ENCODE data around the gene ELMO1. TPM values are rescaled to one million over a fixed set of nuclear protein-coding genes. Genes with fewer than 3 reads are reported as not detected.

ELMO1 gene
- total RNA-seq, 4 donors from 2014 or later = 58.7 to 293 (median 81.0) TPM

DNA sequence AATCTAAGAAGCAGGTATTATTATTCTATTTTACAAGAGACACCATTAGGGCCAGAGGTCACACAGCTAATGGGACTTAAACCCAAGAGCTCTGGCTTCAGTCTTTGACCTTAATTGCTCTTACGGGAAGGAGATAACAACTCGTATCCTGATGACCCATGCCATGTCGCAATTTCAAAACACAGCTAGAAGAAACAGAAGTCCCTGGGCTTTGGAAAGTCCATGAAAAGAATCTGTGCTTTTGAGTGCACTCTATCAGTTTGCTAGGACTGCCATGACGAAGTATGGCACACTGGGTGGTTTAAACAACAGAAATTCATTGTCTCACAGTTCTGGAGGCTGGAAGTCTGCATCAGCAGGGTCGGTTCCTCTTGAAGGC lies 476.5 kb downstream of the ELMO1 start:
- no peak for ATAC-seq (ENCODE audit: low FRiP score)

DNA sequence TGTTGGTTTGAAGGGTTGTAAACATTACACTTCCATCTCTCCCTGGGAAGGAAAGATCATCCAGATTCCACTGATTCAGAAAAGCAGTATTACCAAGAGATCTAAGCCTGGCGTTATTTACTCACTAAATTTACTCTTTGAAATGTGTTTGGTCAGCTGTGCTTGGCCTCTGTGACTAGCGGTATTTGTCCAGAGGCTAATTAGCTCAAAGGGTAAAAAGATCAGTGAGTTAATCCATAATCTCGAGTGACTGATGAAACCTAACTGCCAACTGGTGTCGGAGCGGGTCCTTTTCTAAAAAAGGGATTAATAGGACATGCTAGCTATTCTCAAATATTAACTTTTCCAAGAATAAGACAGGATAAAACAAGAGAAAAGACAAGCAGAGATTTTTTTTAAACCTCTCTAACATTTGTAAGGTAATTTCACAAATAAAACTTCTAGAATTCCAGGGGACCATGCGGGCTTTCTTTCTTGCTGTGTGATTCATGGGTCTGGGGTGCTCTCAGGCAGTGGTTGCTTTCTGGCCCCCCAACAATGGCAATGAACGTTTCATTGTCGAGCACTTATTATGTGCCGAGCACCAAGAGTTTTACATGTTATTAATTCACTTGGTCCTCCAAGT lies 477.0 kb downstream of the ELMO1 start:
- ATAC-seq (ENCODE audit: low FRiP score) (no peak), DNase-seq (ENCODE audit: low spot score) (no peak)
- TF ChIP-seq, protein P1, sequence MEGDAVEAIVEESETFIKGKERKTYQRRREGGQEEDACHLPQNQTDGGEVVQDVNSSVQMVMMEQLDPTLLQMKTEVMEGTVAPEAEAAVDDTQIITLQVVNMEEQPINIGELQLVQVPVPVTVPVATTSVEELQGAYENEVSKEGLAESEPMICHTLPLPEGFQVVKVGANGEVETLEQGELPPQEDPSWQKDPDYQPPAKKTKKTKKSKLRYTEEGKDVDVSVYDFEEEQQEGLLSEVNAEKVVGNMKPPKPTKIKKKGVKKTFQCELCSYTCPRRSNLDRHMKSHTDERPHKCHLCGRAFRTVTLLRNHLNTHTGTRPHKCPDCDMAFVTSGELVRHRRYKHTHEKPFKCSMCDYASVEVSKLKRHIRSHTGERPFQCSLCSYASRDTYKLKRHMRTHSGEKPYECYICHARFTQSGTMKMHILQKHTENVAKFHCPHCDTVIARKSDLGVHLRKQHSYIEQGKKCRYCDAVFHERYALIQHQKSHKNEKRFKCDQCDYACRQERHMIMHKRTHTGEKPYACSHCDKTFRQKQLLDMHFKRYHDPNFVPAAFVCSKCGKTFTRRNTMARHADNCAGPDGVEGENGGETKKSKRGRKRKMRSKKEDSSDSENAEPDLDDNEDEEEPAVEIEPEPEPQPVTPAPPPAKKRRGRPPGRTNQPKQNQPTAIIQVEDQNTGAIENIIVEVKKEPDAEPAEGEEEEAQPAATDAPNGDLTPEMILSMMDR (IDR thresholded peaks at IDR 0.05) = no peak

More for the DNA sequence above, 476.5 kb downstream of the ELMO1 start:
- no peak for DNase-seq (ENCODE audit: low spot score)
- TF ChIP-seq, protein P1 (IDR thresholded peaks at IDR 0.05) = no peak

DNA sequence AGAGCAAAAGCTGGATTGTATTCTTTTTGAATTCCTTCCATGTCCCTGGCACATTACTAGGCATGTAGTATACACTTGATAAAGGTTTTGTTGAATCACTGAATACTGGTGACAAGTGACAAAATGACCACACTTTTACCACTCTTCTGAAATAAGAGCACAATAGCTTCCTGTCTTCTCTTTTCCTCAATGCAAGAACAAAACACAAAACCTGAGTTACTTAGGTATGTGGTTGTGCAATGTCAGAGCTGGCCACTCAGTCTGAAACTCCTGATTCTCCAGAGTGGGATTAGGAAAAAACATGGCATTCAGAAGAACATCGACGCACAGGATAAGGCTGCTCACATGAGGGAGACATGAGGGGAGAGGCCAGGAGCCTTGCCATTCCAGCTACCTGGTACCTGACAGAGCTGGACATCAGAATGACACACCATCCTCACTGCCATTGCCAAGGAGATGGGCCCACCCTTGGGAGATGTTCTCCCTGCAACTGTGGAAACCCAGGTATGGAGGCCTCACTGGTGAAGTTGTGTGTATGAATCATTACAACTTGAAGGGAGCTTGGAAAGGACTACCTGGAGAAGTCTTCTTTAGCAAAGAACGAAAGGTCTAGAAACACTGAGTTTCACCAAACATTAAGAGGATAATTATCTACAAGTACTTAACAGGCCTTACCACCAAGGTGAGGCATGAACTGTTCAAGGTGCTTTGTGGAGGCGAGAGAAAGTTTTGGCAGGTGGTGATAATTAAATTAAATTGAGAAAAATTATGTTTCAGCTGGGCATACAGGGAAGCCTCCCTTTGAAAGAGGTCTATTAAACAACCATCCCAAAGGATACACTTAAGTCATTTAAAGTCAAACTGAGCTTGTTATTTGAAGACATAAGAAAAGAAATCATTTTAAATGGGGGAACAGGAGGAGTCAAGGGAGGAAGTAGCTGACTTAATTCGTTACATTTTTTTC lies 477.8 kb downstream of the ELMO1 start:
- no peak for ATAC-seq (ENCODE audit: low FRiP score)
- no peak for DNase-seq (ENCODE audit: low spot score)
- TF ChIP-seq, protein P1 (IDR thresholded peaks at IDR 0.05) = no peak

DNA sequence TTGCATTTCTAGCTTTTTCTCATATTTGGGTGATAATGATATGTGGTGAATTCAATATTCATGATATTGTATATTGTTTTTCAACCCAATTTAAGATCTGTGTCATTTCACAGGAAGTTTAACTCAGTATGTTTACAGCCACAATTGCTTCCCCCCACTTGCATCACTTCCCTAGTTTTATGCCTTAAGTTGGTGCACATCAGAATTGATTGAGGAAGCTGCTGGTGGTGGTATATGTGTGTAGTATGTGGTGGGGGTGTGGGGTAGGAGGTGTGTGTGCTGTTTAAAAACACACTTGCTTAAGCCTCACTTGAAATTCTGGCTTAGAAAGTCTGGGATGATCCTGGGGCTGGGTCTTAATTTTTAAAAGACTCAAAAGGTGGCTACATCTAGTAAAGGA lies 479.3 kb downstream of the ELMO1 start:
- TF ChIP-seq, protein P1 (IDR thresholded peaks at IDR 0.05) = no peak
- ATAC-seq (ENCODE audit: low FRiP score) (no peak), DNase-seq (ENCODE audit: low spot score) (no peak)

GRCh38 chr7:36967387-36967786 lies 481.3 kb downstream of the ELMO1 start:
- TF ChIP-seq, protein P1 (IDR thresholded peaks at IDR 0.05) = peak in 2 of 3 donors; percentile 27 to 40
- no peak for DNase-seq (ENCODE audit: low spot score)
- ATAC-seq (ENCODE audit: low FRiP score) = peak; percentile 88

DNA sequence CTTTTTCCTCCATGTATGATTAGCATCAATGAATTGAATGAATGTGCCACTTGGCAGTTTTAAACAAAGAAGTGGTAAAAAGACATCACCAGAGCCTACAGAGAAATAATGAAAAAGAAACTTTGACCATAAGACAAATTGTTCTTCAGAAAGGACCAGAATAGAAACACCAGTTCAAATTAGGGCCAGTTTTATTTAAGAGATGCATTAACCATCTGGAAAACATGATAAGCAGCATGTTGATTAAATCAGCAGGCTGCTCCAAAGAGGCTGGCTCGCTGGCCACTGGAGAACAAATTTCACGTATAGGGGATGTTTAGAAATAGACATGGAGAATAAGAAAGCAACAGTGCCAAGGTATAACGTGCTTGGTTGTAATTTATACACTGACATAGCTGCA lies 482.0 kb downstream of the ELMO1 start:
- TF ChIP-seq, protein P1 (IDR thresholded peaks at IDR 0.05) = no peak
- ATAC-seq (ENCODE audit: low FRiP score) (no peak), DNase-seq (ENCODE audit: low spot score) (no peak)
